Adipocyte (in vitro differentiated cells): Measurements from ENCODE around the gene CCHCR1.

Source experiments
- DNase-seq: peaks from one replicate; pipeline ENCODE4 v3.0.0-alpha.2; 2015; ENCODE audit warnings: low read depth
- H3K27me3 ChIP-seq: replicated peaks from 2 replicates; pipeline ENCODE4 v1.7.0; 2013; ENCODE audit warnings: mild to moderate bottlenecking, low read length, moderate library complexity; ENCODE audit not compliant: control insufficient read depth, insufficient read depth
- H3K36me3 ChIP-seq: 2 replicates; pipeline ENCODE4 v1.7.0; 2013; ENCODE audit warnings: low read length, mild to moderate bottlenecking, moderate library complexity; ENCODE audit not compliant: control insufficient read depth, insufficient read depth, severe bottlenecking
- H3K4me1 ChIP-seq: 2 replicates; pipeline ENCODE4 v1.7.0; 2013; ENCODE audit warnings: mild to moderate bottlenecking, low read length, moderate library complexity; ENCODE audit not compliant: control insufficient read depth, insufficient read depth
- H3K4me3 ChIP-seq: 2 replicates; pipeline ENCODE4 v1.7.0; 2013; ENCODE audit warnings: mild to moderate bottlenecking, low read length, moderate library complexity
- H3K9ac ChIP-seq: 2 replicates; pipeline ENCODE4 v1.7.0; 2013; ENCODE audit warnings: mild to moderate bottlenecking, low read length, moderate library complexity
- H3K9me3 ChIP-seq: 2 replicates; pipeline ENCODE4 v1.7.0; 2013; ENCODE audit warnings: mild to moderate bottlenecking, low read length, moderate library complexity; ENCODE audit not compliant: control insufficient read depth

The CCHCR1 gene

DNA sequence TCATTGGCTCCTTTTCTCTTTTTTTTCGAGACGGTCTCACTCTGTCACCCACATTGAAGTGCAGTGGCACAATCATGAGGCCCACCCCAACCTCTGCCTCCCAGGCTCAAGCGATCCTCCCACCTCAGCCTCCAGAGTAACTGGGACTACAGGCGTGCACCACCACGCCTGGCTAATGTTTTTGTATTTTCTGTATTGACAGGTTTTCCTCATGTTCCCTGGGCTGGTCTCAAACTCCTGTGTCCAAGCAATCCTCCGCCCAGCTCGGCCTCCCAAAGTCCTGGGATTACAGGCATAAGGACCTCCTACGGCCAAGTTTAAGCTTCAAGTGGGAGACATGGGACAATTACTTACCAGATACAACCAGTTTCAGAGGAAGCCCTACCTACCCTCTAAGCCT, 22.3 kb upstream of the CCHCR1 start:
- Histone ChIP-seq H3K4me3 (peak overlapping the region; percentile 84), H3K4me1 (peaks cover 12% of the 10 kb centered on the region), H3K9me3 (no peaks in the 10 kb centered on the region), H3K36me3 (no peaks in the 10 kb centered on the region), H3K27me3 (no peaks in the 10 kb centered on the region), H3K9ac (peak overlapping the region; percentile 82)
- DNase-seq, result no peak

DNA sequence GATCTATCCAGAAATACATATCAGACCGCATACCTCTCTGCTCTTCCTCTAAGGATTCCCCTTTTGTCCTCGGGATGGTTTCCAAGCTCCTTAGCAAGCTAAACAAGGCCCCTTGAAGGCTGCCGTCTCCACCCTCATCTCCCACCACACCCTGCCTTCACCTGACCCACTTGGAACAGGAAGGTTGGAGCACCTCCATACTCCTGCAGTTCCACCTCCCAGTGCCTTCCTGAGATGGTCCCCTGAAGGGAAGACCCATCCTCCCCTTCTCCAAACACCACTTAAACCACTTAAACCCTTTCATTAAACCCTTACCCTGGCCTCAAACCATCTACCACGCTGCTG, 21.4 kb upstream of the CCHCR1 start:
- DNase-seq, result no peak
- H3K4me1 ChIP-seq, result peaks cover 12% of the 10 kb centered on the region
- no peak overlapping the region for H3K9ac ChIP-seq
- H3K36me3 ChIP-seq, result no peaks in the 10 kb centered on the region
- H3K27me3 ChIP-seq, result no peaks in the 10 kb centered on the region
- H3K4me3 ChIP-seq, result no peak overlapping the region
- no peaks in the 10 kb centered on the region for H3K9me3 ChIP-seq

DNA sequence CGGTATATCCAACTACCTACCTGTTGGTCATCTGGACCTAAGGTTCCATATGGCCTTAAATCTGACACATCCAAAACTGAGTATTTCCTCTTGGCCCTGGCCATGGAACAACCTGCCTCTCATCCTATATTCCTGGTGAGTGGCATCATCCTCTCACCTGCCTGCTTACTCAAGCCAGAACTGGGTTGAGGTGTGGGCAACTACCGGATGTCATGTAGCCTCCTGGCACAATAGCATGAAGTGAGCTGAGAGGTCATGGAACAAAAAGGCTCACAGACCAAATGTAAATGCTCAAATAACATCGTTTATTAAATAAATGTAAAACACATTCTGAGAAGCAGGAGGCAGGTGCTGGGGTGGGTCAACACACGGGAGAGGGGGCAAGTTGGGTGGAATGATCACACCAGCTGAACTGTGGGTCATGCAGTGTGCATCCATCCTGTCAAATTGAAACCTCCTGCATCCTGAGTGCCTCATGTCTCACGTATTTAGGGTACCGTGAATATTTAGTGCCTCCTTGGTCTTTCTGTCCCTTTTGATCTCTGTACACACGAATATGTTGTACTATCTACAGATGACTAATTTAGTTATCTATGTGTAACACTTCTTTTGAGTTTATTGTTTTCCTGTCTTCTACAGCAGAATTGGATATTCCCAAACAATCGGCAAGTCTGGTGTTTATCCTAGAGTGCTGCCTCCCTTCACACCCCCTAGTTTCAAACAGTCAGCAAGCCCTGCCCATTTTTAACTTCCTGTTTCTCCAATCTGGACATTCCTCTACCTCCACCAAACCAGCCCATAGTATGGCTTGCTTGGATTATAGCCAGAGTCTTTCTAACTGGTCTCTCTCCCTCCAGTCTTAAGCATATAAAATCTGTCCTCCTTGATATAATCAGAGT, 20.8 kb upstream of the CCHCR1 start:
- DNase-seq, result no peak
- no peaks in the 10 kb centered on the region for H3K9me3 ChIP-seq
- H3K36me3 ChIP-seq, result no peaks in the 10 kb centered on the region
- H3K9ac ChIP-seq, result no peak overlapping the region
- no peaks in the 10 kb centered on the region for H3K27me3 ChIP-seq
- peaks cover 12% of the 10 kb centered on the region for H3K4me1 ChIP-seq
- H3K4me3 ChIP-seq, result no peak overlapping the region

DNA sequence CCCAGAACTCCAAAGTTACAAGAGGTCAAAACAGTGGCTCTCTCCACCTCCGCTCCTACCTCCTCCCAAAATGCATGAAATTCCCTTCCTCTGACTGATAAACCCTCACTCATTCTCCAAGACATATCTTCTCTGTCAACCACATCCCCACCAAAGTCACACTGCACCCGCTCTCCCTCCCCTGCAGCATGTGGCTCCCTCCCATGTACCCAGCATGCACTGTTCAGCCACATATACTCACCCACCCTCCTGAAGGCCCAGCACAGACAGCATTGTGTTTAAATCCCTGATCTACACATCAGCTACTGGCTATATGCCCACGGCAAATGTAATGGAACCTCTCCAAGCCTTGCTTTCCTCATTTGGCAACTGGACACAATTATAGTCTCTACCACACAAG, 18.4 kb upstream of the CCHCR1 start:
- H3K4me3 ChIP-seq, result no peak overlapping the region
- no peaks in the 10 kb centered on the region for H3K27me3 ChIP-seq
- no peak overlapping the region for H3K9ac ChIP-seq
- no peaks in the 10 kb centered on the region for H3K9me3 ChIP-seq
- peak; percentile 28 for DNase-seq
- peaks cover 12% of the 10 kb centered on the region for H3K4me1 ChIP-seq
- H3K36me3 ChIP-seq, result no peaks in the 10 kb centered on the region

DNA sequence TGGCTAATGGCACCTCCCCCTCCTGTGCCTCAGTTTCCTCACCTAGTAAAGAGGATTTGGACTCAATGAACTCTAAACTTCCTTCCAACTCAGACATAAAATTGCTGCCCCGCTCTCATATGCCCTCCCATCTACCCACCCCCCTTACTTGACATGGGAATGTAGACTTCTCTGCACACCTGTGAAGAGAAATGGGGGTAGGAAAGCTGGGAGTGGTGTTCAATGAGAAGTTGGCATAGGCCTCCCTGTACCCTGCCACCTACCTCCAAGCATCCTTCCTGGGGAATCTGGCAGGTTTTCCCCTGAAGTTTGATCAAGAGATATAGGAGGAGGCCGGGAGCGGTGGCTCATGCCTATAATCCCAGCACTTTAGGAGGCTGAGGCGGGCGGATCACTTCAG, 16.8 kb upstream of the CCHCR1 start:
- Histone ChIP-seq H3K27me3 (no peaks in the 10 kb centered on the region), H3K9ac (no peak overlapping the region), H3K4me1 (peaks cover 12% of the 10 kb centered on the region), H3K4me3 (no peak overlapping the region), H3K36me3 (no peaks in the 10 kb centered on the region), H3K9me3 (no peaks in the 10 kb centered on the region)
- DNase-seq, result no peak

DNA sequence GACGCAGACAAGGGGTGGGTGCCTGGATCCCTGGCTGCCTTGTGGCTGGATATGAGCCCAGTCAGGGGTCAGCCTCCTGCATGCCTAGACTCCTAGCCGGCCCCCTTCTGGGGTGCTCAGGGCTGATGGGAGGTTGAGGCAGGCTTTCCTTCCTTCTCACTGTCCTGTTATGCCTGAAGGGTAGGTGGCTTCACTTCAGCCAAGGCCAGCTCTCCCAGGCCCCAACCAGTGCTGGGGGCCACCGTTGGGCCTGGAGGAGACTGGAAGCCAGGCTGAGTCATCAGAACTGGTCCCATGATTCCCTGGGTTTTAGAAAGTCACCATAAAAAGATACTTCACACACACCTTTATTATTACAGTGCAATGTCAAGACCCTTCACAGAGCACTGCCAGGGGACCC, 15.8 kb upstream of the CCHCR1 start:
- Histone ChIP-seq H3K4me3 (no peak overlapping the region), H3K9ac (no peak overlapping the region), H3K9me3 (no peaks in the 10 kb centered on the region), H3K36me3 (no peaks in the 10 kb centered on the region), H3K27me3 (no peaks in the 10 kb centered on the region), H3K4me1 (peaks cover 12% of the 10 kb centered on the region)
- no peak for DNase-seq

DNA sequence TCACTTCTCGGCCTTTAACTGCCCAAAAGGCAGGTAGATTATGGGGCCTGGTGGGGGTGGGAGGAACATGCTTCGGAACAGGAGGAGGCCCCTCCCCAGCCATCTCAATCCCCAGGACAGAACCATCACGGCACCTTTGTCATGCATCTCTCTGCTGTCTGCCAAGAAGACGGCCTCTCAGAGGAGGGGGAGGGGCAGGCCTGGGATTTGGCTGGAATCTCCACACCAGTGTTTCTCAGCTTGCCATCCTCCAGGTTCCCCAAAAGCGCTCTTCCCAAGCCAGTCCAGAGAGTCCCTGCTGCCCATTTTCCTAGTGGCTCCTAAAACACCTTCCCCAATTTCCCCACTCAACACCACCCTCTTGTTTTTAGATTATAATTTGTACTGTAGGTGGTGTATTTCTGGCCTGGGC, 15.4 kb upstream of the CCHCR1 start:
- peaks cover 12% of the 10 kb centered on the region for H3K4me1 ChIP-seq
- no peaks in the 10 kb centered on the region for H3K9me3 ChIP-seq
- H3K36me3 ChIP-seq, result no peaks in the 10 kb centered on the region
- no peak overlapping the region for H3K9ac ChIP-seq
- H3K27me3 ChIP-seq, result no peaks in the 10 kb centered on the region
- DNase-seq, result no peak
- no peak overlapping the region for H3K4me3 ChIP-seq

DNA sequence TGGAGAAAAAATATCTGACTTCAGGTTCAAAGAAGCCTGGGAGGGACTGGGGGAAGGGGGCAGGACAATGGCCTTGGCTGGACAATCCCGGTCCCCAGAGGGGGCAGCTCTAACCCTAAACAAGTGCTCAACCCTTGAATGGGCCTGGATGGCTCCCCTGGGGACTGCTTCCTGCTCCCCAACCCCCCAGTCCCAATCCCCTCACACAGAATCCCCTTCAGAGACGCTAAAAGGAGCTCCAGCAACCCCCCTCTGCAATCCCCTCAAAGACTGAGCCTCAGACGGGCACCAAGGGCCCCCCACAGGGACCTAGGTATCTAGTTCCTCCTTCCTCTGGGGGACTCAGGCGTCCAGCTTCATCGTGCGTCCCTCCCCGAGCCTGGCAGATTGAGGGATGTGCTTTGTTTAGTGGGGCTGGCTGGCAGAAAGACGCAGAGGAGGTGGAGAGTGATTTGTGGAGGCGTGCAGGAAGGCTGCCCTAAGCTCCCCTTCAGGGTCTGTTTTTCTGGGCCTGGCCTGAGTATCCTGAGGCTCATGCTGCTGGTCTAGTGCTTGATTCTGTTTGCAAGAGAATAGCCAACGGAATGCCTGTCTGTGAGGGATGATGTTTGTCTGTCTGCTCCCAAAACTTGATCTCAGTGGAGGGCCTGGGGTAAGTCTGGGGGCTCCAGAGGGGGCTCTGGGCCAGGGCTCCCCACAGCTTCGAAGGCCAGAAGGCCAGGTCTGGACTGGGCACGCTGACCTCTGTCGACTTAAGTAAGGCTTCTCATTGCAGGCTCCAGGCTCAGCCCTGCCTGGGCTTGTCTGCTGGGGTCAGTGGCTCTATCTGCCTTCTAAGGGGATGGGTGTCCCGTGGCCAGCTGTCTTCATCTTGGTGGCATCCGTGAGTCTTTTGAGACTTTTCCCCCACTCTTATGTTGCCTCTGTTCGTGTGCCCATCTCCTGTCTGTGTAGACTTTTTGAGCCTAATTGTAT, 14.6 kb upstream of the CCHCR1 start:
- no peak overlapping the region for H3K4me3 ChIP-seq
- no peaks in the 10 kb centered on the region for H3K36me3 ChIP-seq
- H3K9ac ChIP-seq, result no peak overlapping the region
- no peaks in the 10 kb centered on the region for H3K27me3 ChIP-seq
- no peak for DNase-seq
- no peaks in the 10 kb centered on the region for H3K9me3 ChIP-seq
- peaks cover 12% of the 10 kb centered on the region for H3K4me1 ChIP-seq

DNA sequence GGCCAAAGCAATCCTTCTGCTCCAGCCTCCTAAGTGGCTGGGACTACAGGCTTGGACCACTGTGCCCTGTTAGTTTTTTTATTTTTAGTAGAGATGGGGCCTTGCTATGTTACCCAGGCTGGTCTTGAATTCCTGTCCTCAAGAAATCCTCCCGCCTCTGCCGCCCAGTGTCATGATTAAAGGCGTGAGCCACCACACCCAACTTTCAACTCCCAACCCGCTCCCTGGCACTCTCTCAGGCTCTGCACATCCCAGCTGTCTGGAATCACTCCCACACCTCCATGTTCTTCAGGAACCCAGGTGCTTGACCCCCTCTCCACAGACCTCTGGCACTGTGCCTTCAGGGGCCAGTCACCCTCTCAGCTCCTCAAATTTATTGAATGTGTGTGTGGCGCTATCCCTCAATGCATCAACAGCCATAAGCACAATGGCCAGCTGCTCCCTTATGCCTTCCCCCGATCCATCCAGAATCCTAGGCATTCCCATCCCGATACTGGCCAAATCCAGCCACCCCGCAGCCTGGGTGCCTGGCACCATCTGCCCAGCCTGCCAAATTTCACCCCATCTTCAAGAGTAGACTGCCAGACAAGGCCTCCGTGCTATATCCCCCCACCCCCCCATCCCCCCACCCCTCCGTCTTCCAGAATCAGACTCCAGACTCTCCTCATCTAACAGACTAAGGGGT, 13.5 kb upstream of the CCHCR1 start:
- H3K36me3 ChIP-seq, result no peaks in the 10 kb centered on the region
- H3K4me1 ChIP-seq, result peaks cover 9% of the 10 kb centered on the region
- no peaks in the 10 kb centered on the region for H3K27me3 ChIP-seq
- H3K9ac ChIP-seq, result no peak overlapping the region
- no peak overlapping the region for H3K4me3 ChIP-seq
- no peak for DNase-seq
- no peaks in the 10 kb centered on the region for H3K9me3 ChIP-seq

DNA sequence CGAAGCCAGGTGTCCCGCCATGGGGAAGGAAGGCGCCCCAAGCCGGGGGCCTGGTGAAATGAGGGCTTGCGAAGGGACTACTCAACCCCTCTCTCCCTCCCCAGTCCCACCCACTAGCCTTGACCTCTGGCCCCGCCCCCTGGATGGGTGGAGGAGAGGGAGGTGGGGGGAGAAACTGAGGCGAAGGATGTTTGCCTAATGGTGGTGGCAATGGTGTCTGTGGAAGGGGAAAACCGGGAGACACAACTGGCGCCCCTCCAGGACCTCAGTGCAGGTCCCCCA, 12.9 kb upstream of the CCHCR1 start, which contains the start of gene POU5F1:
Gene POU5F1 (minus strand): TSS at position 83 of the 282 bp plus-strand sequence. CDS start 62 bp downstream, at position 21.
- Histone ChIP-seq H3K36me3 (no peaks in the 10 kb centered on the region), H3K9ac (no peak within 1 kb of the TSS), H3K9me3 (no peaks in the 10 kb centered on the region), H3K4me3 (no peak within 1 kb of the TSS), H3K4me1 (peaks cover 3% of the 10 kb centered on the region), H3K27me3 (no peaks in the 10 kb centered on the region)
- DNase-seq, result no peak
